Inferior parietal cortex (tissue), 1 donor: ENCODE results near the gene ST6GALNAC4.
"Not testable (repeated sequence)": the region's sequence is repeated elsewhere in the genome, so short reads cannot be mapped to it uniquely, and the experiment has no call there.

Experiments used
- DNase-seq: peaks from one replicate; pipeline ENCODE4 v3.0.0-alpha.2; 2016; ENCODE audit errors: extremely low spot score

ST6GALNAC4 gene

DNA sequence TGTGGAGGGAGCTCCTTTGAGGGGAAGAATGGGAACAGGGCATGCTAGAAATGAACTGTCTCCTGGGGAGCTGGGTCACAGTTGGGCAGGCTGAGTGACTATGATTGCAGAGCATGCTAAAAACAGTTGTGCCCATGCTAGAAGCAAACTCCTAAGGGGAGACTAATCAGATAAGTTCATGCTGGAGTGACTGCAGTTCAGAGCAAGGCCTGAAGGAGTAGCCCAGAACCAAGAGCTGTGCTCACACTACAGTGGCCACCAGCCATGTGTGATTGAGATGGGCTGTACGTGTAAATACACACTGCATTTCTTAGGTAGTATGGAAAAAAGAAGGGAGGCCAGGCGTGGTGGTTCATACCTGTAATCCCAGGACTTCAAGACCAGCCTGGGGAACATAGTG is 29.0 kb downstream of the ST6GALNAC4 start:
- no peak for DNase-seq

DNA sequence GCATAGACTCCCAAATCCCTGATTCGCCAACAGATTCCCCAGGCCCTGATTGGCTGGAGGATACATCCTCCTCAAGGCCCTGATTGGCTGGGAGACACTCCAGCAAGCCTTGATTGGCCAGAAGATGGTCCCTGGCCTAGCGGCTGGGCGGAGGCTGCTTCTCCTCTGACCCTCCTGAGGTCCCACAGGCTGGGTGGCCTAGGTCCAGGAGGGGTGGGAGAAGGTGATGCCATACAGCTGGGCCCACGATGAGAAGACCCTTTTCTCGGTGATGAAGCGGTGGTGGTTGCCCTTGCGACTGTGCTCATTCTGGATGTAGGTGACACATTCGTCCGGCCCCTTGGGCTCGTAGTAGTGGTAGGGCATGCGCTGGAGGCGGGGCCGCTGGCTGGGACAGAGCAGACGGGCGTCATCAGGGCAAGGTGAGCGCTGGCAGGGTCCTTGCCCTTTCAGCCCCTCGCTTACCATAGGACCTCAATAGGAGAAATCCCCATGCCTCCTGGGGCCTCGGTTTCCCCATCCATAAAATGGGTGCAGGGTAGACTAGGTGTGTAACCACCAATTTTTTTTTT is 30.4 kb downstream of the ST6GALNAC4 start:
- DNase-seq = no peak

DNA sequence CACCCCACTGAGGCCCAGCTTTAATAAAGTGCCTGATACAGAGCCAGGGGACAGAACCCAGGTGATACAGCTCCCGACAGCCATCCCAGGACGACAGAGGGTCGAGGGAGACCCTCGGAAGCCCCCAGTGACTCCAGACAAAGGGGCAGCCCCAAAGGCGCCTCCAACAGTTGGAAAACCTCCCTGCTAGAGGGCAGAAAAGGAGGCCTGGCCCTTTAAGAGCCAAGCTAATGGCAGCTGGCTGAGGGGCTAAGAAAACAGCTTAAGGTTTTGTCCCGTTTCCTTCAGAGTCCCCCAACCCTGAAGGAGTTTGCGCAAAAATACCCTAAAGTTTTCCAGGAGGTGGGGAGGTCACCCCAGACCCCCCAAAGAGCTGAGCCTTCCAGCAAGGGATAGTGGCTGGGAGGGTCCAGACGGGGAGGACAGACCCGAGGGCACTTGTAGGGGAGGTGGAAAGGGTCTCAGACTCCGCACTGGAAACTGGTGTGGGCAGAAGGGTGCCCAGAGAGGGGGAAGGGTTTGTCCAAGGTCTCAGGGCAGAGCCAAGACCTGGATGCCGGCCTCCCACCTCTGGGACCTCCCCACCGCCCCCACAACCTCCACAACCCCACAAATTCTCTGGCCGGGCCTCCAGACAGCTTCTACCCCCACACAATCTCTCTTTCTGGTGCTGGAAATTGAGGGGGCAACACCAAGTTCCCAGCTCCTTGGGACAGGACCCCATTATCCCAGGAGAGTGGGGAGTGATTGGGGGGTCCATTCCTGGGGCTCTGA is 31.1 kb downstream of the ST6GALNAC4 start:
- no peak for DNase-seq

DNA sequence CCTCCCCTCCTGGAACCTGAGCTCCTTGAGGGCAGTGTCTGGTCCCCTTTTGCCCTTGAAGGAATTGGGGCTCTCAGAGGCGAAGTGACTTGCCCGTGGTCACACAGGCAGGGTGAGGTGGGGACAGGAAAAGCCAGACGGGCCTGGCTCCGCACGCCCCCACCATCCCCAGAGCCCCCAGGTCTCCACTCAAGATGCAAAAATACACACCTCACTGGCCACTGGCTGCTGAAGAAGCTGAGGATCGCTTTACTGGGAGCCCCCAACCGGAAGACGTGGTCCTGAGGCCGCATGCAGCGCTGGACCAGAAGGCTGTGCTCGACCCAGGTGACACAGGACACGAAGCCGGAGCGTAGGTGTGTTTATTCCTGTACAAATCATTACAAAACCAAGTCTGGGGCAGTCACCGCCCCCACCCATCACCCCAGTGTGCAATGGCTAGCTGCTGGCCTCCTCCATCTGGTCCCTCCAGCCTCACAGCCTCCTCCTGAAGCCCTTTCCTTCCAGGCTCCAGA is 31.8 kb downstream of the ST6GALNAC4 start:
- no peak for DNase-seq

DNA sequence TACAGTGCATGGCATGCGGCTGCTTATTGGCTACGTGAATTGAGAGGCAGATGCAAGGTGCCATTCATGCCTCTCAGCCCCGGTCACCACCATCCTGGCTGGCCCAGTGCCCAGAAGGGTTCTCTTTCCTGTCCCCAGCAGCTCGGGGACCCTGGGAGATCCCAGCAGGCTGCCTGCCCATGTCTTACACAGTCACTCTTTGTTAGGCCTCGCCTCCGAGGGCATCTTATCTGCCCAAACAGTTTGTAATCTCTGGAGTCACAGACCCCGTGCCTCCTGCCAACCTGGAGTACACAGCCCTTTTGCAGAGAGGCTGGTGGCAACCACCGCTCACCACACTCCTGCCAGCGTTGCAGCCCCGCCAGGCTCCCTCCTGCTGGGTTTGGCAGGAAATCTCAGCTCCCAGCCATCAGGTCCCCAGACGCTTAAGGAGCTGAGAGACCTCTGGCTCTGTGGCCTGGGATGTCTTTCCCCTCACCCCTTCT is 32.4 kb downstream of the ST6GALNAC4 start:
- no peak for DNase-seq

DNA sequence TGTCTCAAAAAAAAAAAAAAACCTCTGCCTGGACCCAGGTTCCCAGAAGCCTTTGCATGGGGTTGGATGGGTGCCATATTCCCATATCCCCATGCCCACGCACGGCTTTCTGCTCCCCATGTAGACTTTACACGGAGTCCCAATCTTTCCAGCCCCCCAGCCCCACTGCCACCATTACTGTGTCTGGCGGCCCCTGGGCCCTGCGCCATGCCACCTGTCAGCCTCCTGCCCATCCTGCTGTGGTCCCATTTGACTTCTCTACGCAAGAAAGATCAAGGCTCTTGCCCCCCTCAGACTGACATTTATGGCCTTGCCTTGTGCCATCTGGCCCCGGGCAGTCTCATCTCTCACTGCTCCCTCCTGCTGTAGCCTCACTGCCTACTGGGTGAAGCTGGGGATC is 32.9 kb downstream of the ST6GALNAC4 start:
- DNase-seq = no peak

DNA sequence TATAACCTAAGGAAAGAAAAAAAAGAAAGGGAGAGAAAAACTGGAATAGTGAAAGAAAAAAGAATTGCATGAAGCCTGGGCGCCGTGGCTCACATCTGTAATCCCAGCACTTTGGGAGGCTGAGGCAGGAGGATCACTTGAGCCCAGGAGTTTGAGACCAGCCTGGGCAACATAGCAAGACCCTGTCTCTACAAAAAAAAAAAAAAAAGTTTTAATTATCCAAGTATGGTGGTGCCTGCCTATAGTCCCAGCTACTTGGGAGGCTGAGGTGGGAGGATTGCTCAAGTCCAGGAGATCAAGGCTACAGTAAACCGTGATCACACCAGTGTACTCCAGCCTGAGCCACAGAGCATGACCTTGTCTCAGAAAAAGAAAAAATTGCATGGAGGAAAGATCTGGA is 35.1 kb downstream of the ST6GALNAC4 start:
- not testable (repeated sequence) for DNase-seq

DNA sequence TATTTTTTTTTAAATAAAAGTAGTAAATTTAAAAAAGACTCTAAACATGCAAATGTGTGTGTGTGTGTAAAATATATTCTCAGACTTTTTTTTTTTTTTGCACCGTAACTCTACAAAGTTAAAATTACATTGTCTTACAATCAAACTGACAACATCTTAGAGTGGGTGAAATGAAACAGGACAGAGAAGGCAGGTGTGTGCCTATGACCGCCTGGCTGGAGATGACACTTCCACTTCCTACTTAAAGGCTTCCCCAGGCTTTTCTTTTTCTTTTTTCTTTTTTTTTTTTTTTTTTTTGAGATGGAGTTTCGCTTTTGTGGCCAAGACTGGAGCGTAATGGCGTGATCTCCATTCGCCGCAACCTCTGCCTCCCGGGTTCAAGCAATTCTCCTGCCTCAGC is 36.7 kb downstream of the ST6GALNAC4 start:
- DNase-seq = no peak

DNA sequence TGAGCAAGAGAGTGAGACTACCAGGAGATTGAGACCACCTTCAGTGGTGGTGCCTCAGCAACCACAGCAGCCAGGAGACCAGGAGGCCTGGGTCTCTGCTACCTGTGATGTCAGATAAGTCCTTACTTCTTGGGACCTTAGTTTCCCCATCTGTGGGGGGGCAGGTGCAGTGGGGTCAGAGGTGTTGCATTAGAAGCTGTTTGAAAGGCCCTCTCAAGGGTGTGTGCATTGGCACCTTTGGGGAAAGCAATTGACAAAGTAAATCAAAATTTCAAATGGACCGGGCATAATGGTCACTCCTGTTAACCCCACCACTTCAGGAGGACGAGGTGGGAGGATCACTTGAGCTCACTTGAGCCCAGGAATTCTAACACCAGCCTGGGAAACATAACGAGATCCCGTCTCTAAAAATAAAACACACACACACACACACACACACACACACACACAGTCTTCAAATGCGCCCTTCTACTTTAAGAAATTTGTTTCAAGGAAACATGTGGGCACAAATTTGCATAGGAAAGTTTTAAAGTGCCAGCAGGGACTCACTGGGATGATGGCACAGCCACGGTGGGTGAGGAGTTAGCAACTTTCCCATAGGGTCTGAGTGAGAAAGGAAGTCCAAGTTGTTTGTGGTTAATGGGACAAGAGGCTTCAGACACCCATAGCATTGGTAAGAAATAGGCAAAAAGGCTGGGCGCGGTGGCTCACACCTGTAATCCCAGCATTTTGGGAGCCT is 38.0 kb downstream of the ST6GALNAC4 start:
- no peak for DNase-seq

DNA sequence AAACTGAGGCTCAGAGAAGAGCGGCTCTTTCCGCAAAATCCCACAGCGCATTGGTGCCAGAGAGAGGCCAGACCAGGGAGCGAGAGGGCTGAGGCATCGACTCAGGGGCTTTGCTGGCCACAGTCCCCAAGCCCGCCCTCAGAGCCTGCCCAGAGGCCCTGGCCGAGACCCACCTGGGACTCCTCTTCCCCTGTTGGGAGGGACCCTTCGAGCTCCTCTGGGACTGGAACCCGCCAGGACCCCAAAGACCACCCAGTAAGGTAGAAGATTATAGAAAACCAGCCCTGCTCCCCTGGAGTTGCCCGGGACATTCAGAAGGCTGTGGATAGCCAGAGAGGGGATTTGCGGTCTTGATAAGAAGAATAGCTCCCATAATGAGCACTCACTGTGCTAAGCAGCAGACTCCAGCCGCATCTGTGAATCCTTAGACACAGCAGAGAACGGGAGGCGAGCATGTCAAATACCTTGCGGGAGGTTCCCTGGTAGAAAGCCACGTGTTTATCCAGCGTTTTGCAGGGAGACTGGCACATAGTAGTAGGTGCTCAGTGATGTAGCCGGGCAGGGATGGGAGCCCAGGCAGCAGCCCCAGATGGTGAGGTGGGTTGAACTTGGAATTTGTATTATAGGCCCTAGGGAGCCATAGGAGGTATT is 38.7 kb downstream of the ST6GALNAC4 start:
- no peak for DNase-seq

DNA sequence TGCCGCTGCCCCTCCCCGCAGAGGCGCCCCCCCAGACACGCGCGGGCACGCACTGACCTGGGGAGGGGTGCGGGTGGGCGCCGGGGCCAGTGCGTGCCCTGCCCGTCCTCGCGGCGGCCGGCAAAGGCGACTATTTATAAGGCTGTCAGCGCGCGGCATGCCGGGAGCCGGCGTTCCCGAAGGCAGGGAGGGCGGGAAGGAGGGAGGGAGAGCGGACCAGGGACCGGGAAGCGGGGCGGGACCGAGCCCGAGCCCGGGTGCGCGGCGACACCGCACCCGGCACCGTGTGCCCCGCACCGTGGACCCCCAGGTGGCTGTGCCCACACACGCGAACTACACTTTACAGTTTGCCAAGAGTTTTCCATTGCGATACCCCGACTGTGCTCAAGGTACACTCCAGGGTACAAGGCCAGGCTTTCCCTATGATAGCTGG is 39.3 kb downstream of the ST6GALNAC4 start, which contains the start of gene AK1:
TSS of gene AK1 (minus strand) at position 110 of the 433 bp plus-strand sequence. CDS start 3,058 bp downstream, outside the sequence.
- peak; percentile 82 for DNase-seq

DNA sequence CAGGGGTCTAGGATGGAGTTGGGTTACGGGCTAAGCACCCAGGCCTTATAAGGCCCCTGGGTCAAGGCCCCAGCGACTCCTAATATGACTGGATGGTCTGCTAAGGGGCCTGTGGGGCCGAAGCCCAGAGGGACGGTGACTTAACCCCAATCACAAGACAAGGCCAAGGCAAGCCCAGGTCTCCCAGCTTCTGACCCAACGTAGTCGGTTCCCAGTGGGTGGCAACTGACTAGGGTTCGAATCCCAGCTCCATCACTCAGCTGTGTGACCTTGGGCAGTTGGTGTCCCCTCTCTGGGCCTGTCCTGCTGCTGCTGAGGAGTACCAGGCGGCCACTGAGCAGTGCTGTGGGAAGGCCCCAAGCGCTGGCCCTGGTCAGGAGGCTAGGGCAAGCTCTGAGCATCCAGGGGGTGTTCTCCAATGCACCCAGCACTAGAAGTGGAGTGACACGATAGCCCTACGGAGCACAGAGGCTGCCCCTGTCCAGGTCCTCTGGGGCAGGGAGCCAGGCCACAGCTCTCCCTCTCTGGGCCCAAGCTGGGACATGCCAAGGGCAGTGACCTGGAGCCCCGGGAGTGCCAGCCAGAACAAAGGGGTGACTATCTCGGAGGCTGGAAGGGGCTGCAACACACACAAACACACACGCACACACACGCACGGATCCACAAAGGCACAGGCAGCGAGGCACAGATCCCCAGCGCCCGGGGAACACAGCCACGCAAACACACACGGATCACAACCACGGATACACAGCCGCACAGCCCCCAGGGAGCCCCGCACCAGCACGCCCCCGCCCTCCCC is 39.9 kb downstream of the ST6GALNAC4 start:
- no peak for DNase-seq

DNA sequence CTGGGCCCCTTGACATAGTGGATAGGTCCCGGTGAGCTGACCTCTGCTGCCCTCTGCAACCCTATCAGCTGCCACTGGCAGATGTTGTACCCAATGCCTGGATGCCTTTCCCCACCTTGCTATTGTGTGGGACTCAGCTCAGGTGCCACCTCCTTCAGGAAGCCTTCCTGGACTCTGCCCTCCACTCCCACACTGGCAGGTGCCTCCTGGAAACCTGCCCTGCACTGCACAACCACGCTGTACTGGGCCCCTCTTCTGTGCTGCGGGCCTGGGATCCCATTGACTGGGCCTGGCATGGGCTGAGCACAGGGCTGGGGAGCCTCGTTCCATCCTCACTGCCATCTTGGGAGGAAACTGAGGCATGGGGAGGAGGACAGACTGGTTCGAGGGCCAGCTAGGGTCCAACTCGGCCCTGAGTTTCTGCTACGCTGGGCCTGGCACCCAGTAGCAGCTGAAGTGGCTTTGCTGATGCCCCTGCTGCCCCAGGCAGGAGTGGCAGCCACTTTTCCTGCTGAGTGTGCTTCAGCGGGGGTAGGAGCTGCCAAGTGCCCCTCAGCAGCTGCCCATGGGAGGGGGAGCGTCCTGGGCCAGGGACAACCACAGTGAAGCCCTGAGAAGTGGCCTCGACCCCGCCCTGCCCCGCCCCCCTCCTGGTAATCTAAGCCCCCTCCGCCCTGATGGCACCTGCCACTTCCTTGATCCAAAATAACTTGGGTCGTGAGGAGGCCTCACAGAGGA is 40.6 kb downstream of the ST6GALNAC4 start:
- no peak for DNase-seq

DNA sequence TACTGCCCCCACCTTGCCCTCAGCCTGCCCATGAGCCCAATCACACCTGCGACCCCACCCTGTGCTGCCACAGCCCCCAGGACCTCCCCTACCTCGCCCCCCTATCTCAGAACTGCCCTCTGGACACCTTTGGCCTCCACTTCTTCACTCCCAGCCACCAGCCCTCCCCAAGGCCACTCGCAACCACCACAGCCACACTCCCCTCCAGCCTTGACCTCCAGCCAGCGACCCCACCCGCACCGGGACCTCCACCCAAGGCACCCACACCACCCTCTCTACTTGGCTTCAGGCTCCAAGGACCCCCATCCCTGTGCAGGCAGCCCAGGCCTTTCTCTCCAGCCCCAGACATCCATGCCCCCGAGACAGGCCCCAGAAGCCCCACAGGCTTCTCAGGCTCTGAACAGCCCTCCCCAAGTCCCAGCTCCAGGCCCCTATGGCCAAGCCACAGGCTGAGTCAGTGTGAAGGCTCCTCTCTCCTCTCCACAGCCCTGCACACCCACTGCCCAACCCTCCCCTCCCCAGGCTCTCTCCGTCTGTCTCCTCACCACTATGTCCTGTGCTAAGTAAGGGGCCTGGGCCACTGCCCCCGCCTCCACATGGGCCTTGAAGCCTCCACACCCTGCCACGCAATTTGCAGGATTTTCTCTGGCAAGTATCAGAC is 41.4 kb downstream of the ST6GALNAC4 start:
- no peak for DNase-seq

DNA sequence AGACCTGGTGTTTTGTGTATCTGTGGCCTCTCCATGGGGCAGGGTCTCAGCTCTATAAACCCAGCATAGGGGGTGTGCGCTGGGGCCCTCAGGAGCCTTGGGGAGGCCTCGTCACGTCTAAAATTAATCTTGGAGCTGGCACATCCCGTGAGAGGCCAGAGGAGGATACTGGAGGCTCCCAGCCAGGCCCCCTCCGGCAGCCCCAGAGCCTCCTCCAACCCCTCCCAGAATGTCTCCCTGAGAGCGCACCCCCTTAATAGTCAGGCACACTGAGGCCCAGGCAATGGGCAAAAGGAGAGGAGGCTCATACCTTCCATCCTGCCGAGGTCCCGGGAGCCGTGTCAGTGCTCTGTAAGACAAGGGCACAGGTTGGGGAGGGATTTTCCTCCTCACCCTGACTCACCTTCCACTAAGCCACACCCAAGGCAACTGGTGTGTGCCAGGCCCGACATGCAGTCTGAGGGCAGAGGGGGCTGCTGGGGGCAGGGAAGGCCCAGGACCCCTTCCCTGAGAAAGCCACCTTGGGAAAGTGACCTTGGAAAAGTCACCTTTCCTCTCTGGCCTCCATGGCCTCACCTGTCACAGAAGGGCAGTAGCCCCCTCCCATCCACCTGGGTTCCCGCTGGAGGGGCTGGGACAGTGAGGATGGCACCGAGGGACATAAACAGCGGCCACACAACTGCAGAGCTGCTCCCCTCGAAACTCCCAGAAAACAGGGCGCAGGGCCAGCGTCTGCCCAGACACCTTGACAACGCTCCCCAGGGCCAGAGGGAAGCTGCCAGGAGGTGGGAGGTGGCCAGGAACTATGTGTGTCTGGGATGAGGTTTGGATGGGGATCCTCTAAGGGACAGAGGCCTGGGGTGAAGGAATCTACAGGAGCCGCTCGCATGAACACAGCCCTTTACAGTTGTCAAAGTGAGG is 42.3 kb downstream of the ST6GALNAC4 start:
- no peak for DNase-seq

DNA sequence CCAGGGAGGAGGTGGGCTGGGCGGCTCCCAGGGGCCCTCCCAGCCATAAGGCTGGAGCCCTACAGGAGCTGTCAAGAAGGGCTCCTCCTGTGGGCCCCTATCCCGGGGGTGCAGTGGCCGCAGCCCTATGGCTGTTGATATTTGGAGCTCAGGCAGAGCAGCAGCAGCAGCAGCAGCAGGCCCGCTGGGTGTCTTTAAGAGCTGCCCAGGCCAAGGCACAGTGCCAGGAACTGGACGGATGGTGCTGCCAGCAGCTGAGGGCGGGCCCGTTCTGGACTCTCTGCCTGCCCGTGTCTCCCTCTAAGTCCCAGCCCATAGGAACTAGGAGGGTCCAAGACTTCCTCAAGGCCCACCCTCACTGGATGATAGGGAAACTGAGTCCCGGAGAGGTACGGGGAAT is 43.0 kb downstream of the ST6GALNAC4 start:
- peak; percentile 76 for DNase-seq

DNA sequence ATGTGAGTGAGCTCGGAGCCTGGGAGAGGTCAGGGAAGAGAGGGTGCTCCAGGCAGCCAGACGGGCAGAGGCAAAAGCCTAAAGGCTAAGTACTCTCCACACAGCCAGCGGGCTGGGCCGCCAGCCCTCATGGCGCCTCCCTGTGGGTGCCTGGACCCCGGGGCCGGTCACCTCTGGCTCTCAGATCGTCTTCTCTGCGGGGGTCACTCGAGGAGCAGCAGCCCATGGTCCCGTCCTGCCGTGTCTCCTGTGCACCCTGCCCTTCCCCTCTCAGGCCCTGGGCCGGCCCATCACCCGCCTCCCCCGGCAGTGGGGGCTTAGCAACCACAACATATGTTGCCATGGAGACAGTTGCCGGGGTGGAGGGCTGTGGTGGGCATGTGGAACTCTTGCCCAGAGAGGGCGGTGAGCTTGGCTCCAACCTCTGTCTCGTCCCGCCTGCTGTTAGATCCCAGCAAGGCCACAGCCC is 43.6 kb downstream of the ST6GALNAC4 start:
- no peak for DNase-seq
